HepG2 (cell line): ENCODE data around the gene SSBP1. TPM values are rescaled to one million over a fixed set of nuclear protein-coding genes. Genes with fewer than 3 reads are reported as not detected.

Experiments
- ATAC-seq: fragments of 200-7000 bp; cut with Tn5 transposase; 3 replicates; pipeline ENCODE4 v1.9.1; 2020; ENCODE audit warnings: mild to moderate bottlenecking, moderate library complexity
- BruUV-seq: library from RNA; stranded (reverse); fragments of 400-500 nt; replicated peaks from 2 replicates; lab custom pipeline; 2021; lab: Mats Ljungman, UMichigan
- CTCF ChIA-PET: fragments of 300-600 bp; formaldehyde crosslinking; extraction: SDS; loops from one replicate; lab custom pipeline; 2021; ENCODE audit warnings: low total read pairs, inconsistent platforms, low intra/inter-chr PET ratio; lab: Yijun Ruan, JAX
- POLR2A ChIA-PET: fragments of 350-600 bp; sonication (Branson Sonifier 250); formaldehyde crosslinking; loops from one replicate; lab custom pipeline; 2020; ENCODE audit warnings: antibody characterized with exemption, inconsistent platforms; lab: Yijun Ruan, JAX
- DNase-seq: peaks from one replicate; pipeline ENCODE4 v3.0.0-alpha.2; 2015; ENCODE audit warnings: low spot score
- FAIRE-seq: peaks from 3 replicates; lab custom pipeline; 2011; peaks lifted over from hg19 to GRCh38; lab: Jason Lieb, UNC
- H2AFZ ChIP-seq: one replicate; pipeline ENCODE4 v1.6.1; 2011; ENCODE audit warnings: low read length, inconsistent platforms
- H3K27ac ChIP-seq: fragments of 300-600 bp; 3 replicates; pipeline ENCODE4 v1.8.0; 2011; ENCODE audit warnings: mixed run types, mild to moderate bottlenecking, mixed read lengths, low read length, inconsistent platforms; ENCODE audit not compliant: insufficient read depth; ENCODE audit errors: extremely low read length
- H3K27me3 ChIP-seq, 2 experiments: fragments of 200-600 bp in 1 of 2; 2 replicates in 1 of 2; 3 replicates in 1 of 2; pipeline versions ENCODE4 v1.6.0 to v1.8.0; 2011; ENCODE audit warnings: low read length in 2 of 2, mild to moderate bottlenecking in 2 of 2, moderate library complexity in 2 of 2, inconsistent platforms in 1 of 2; ENCODE audit not compliant: insufficient read depth in 2 of 2, control insufficient read depth in 1 of 2
- H3K36me3 ChIP-seq, 2 experiments: fragments of 200-600 bp in 1 of 2; replicated peaks in 1 of 2; 2 replicates in 1 of 2; 3 replicates in 1 of 2; pipeline versions ENCODE4 v1.5.1 to v1.8.0; 2011; ENCODE audit warnings: low read length in 2 of 2, inconsistent platforms in 1 of 2; ENCODE audit not compliant: insufficient read depth in 2 of 2, control insufficient read depth in 1 of 2
- H3K4me1 ChIP-seq: 2 replicates; pipeline ENCODE4 v1.5.1; 2012; ENCODE audit warnings: low read length, inconsistent platforms; ENCODE audit not compliant: insufficient read depth
- H3K4me2 ChIP-seq: 2 replicates; pipeline ENCODE4 v1.6.0; 2011; ENCODE audit warnings: low read depth, low read length, inconsistent platforms
- H3K4me3 ChIP-seq, 3 experiments: fragments of 200-600 bp in 1 of 3; sonication (generic), shearing (Covaris generic) in 1 of 3; replicated peaks in 1 of 3; 2 replicates each; pipeline ENCODE4 v1.5.1; 2011 to 2016; ENCODE audit warnings: low read length in 3 of 3, inconsistent platforms in 2 of 3, low read depth in 2 of 3, mild to moderate bottlenecking in 2 of 3, control low read depth in 1 of 3, mixed read lengths in 1 of 3; ENCODE audit not compliant: insufficient read depth in 1 of 3
- H3K79me2 ChIP-seq: one replicate; pipeline ENCODE4 v1.6.1; 2011; ENCODE audit warnings: low read length, inconsistent platforms; ENCODE audit not compliant: insufficient read depth
- H3K9ac ChIP-seq: 2 replicates; pipeline ENCODE4 v1.6.0; 2011; ENCODE audit warnings: mild to moderate bottlenecking, low read depth, low read length, inconsistent platforms; ENCODE audit not compliant: insufficient read depth
- H3K9me3 ChIP-seq: 2 replicates; pipeline ENCODE4 v1.5.1; 2012; ENCODE audit warnings: mild to moderate bottlenecking, low read length
- H4K20me1 ChIP-seq: 2 replicates; pipeline ENCODE4 v1.6.0; 2011; ENCODE audit warnings: inconsistent platforms, mild to moderate bottlenecking, low read length, moderate library complexity; ENCODE audit not compliant: insufficient read depth
- AHDC1 ChIP-seq: sonication (generic); formaldehyde crosslinking; IDR thresholded peaks from 2 replicates; pipeline ENCODE4 v1.5.1; 2020; ENCODE audit warnings: mild to moderate bottlenecking, missing genetic modification reagents, borderline replicate concordance
- HNRNPK ChIP-seq: fragments of 200-400 bp; formaldehyde crosslinking; IDR thresholded peaks from 2 replicates; pipeline ENCODE4 v1.6.1; 2018; ENCODE audit warnings: low read length, low read depth, moderate library complexity, mild to moderate bottlenecking; ENCODE audit not compliant: poor library complexity, severe bottlenecking
- MIER2 ChIP-seq: IDR thresholded peaks from 2 replicates; pipeline ENCODE4 v1.6.1; 2016; ENCODE audit warnings: missing biosample characterization, missing genetic modification reagents
- PCBP2 ChIP-seq: fragments of 200-400 bp; formaldehyde crosslinking; optimal IDR thresholded peaks from 2 replicates; pipeline ENCODE3; 2018; ENCODE audit warnings: low read length, low read depth; ENCODE audit not compliant: poor library complexity, severe bottlenecking
- RCOR2 ChIP-seq: IDR thresholded peaks from 2 replicates; pipeline ENCODE4 v1.6.1; 2016; ENCODE audit warnings: missing biosample characterization, missing genetic modification reagents
- REST ChIP-seq, 2 experiments: IDR thresholded peaks; 2 replicates each; pipeline ENCODE4 v1.6.1; 2011 to 2012; ENCODE audit warnings: low read length in 2 of 2, borderline replicate concordance in 1 of 2, low read depth in 1 of 2, mild to moderate bottlenecking in 1 of 2, moderate library complexity in 1 of 2
- SOX6 ChIP-seq, 2 experiments: fragments of 450-650 bp in 1 of 2; sonication (generic) in 1 of 2; formaldehyde crosslinking in 1 of 2; IDR thresholded peaks; 2 replicates each; pipeline versions ENCODE4 v1.4.0 to v1.6.1; 2017 to 2020; ENCODE audit warnings: antibody characterized with exemption in 1 of 2, mild to moderate bottlenecking in 1 of 2, missing genetic modification reagents in 1 of 2
- ZMAT5 ChIP-seq: sonication (generic); formaldehyde crosslinking; IDR thresholded peaks from 2 replicates; pipeline ENCODE4 v1.5.0; 2020; ENCODE audit warnings: mild to moderate bottlenecking, low read depth, missing genetic modification reagents, borderline replicate concordance
- ZNF276 ChIP-seq: sonication (generic); formaldehyde crosslinking; IDR thresholded peaks from 2 replicates; pipeline ENCODE4 v1.4.0; 2020; ENCODE audit warnings: mild to moderate bottlenecking, low read depth, missing genetic modification reagents
- WGBS: methylation state at CpG from one replicate; pipeline ENCODE4 v1.1.6; 2017; ENCODE audit warnings: low lambda C conversion rate; 5-methylcytosine and 5-hydroxymethylcytosine counted together
- in situ Hi-C: cut with HindIII; loops from 2 replicates; pipeline ENCODE4 v1.10.0; 2017; ENCODE audit warnings: low pct_unique_long_range_greater_than_20kb; ENCODE audit not compliant: extremely low pct_ligation_motif_present
- intact Hi-C: fragments of 100-400 bp; cut with micrococcal nuclease; formaldehyde crosslinking; loops from one replicate; pipeline ENCODE4 v1.10.0; 2022; ENCODE audit not compliant: unreplicated experiment
- polyA plus RNA-seq, 8 experiments: library from polyadenylated mRNA; depleted of rRNA in 3 of 8; stranded (reverse) in 7 of 8; unstranded in 1 of 8; fragments of >200 nt; fragmentation: Illumina TruSeq in 4 of 8; extraction: Trizol in 4 of 8; gene quantifications; 2 replicates each; pipeline versions ENCODE4 v1.2.1 to v1.2.3, GENCODE V29; 2011 to 2016; ENCODE audit warnings: low read depth in 4 of 8, missing spikeins in 1 of 8, mixed read lengths in 1 of 8; ENCODE audit not compliant: insufficient read depth in 1 of 8
- total RNA-seq, 5 experiments: library from RNA; depleted of rRNA; stranded (reverse); fragments of >200 nt; fragmentation: Illumina TruSeq; extraction: Trizol; gene quantifications; 2 replicates each; pipeline ENCODE4 v1.2.3, GENCODE V29; 2016; ENCODE audit warnings: low read depth in 1 of 5

The SSBP1 gene
- total and polyA plus RNA-seq, 2 of the 13 experiments (the other 11 are each of a cell fraction or from before 2014, with no cell fraction given), result 64.4 to 254 TPM

GRCh38 chr7:141715794-141716689 is 22.1 kb upstream of the SSBP1 start:
- H3K27ac ChIP-seq, result no peak overlapping the region
- no peak overlapping the region for H3K4me3 ChIP-seq
- no peak overlapping the region for H2AFZ ChIP-seq
- WGBS, result 43% methylated on average over 6 of the region's 6 CpGs
- no peaks in the 10 kb centered on the region for H4K20me1 ChIP-seq
- in situ Hi-C loops, result no loop called here
- no peaks in the 10 kb centered on the region for H3K9me3 ChIP-seq
- FAIRE-seq (no peak), DNase-seq (no peak), ATAC-seq (no peak)
- H3K4me2 ChIP-seq, result no peak overlapping the region
- peaks cover 14% of the 10 kb centered on the region for H3K4me1 ChIP-seq
- POLR2A ChIA-PET, result interaction anchor here (0.9 to 1.6 kb wide), 2 partner anchors 20 to 22 kb away, joined by 3 read pairs; partner anchors contain the start of gene SSBP1
- H3K79me2 ChIP-seq, result no peaks in the 10 kb centered on the region
- H3K27me3 ChIP-seq, result no peaks in the 10 kb centered on the region; a peak in 1 of 5 replicates
- no TSS peak for BruUV-seq
- no peaks in the 10 kb centered on the region for H3K36me3 ChIP-seq
- TF ChIP-seq PCBP2 (peak; percentile 49), SOX6 (IDR thresholded peaks at IDR 0.05) (no peak), SOX6 (CRISPR knock-in tag; IDR thresholded peaks at IDR 0.05) (no peak), AHDC1 (CRISPR knock-in tag) (no peak), MIER2 (CRISPR knock-in tag) (0 out of 2 replicates have a peak, but pooled peaks have one; percentile 26), ZMAT5 (CRISPR knock-in tag) (no peak), ZNF276 (CRISPR knock-in tag) (no peak), RCOR2 (no peak), REST (IDR thresholded peaks at IDR 0.05; ENCODE audit: borderline replicate concordance in 1 of 2, low read depth in 1 of 2, low read length in 2 of 2) (peak in 1 of 2 experiments; percentile 88; a peak in 3 of 4 replicates), HNRNPK (peak; percentile 92)
- CTCF ChIA-PET, result no interaction called here
- intact Hi-C loops, result no loop called here
- H3K9ac ChIP-seq, result no peak overlapping the region
